Aorta (tissue), 5 donors: ENCODE measurements around the gene GSTCD. TPM values are rescaled to one million over a fixed set of nuclear protein-coding genes. Genes with fewer than 3 reads are reported as not detected.
A peak's percentile ranks its signal among the peaks of the same experiment; 100 is the strongest.
"Not testable (repeated sequence)": the region's sequence is repeated elsewhere in the genome, so short reads cannot be mapped to it uniquely, and the experiment has no call there.

Source experiments
- ATAC-seq: fragments of 200-7000 bp; cut with Tn5 transposase; one replicate; pipeline ENCODE4 v1.9.1; 2022; ENCODE audit warnings: moderate library complexity; ENCODE audit not compliant: low FRiP score
- DNase-seq, 2 donors: peaks; one replicate each; pipeline ENCODE4 v3.0.0-alpha.2; 2020
- H3K27ac ChIP-seq, 2 donors: one replicate each; pipeline ENCODE4 v1.5.1; 2013; ENCODE audit warnings: low read length in 2 of 2, mild to moderate bottlenecking in 2 of 2, moderate library complexity in 2 of 2, control low read depth in 1 of 2, inconsistent platforms in 1 of 2, low read depth in 1 of 2
- H3K27me3 ChIP-seq, 2 donors: one replicate each; pipeline ENCODE4 v1.6.1; 2013; ENCODE audit warnings: control low read depth in 1 of 2, low read length in 1 of 2, mild to moderate bottlenecking in 1 of 2, moderate library complexity in 1 of 2; ENCODE audit not compliant: insufficient read depth in 2 of 2, control insufficient read depth in 1 of 2
- H3K36me3 ChIP-seq, 2 donors: one replicate each; pipeline ENCODE4 v1.6.1; 2013; ENCODE audit warnings: control low read depth in 1 of 2, low read length in 1 of 2, mild to moderate bottlenecking in 1 of 2; ENCODE audit not compliant: insufficient read depth in 2 of 2, control insufficient read depth in 1 of 2
- H3K4me1 ChIP-seq, 2 donors: one replicate each; pipeline ENCODE4 v1.6.1; 2013; ENCODE audit warnings: low read length in 2 of 2, control low read depth in 1 of 2, mild to moderate bottlenecking in 1 of 2, moderate library complexity in 1 of 2; ENCODE audit not compliant: insufficient read depth in 2 of 2, control insufficient read depth in 1 of 2
- H3K4me3 ChIP-seq, 2 donors: one replicate each; pipeline ENCODE4 v1.5.1; 2013; ENCODE audit warnings: low read length in 2 of 2, control low read depth in 1 of 2, mild to moderate bottlenecking in 1 of 2
- H3K9me3 ChIP-seq: one replicate; pipeline ENCODE4 v1.6.1; 2013; ENCODE audit warnings: mild to moderate bottlenecking, low read length; ENCODE audit not compliant: control insufficient read depth
- WGBS, 2 donors: extraction: QIAGEN DNeasy Blood & Tissue Kit; methylation state at CpG; one replicate each; pipeline ENCODE4 v1.1.7; 2013; 5-methylcytosine and 5-hydroxymethylcytosine counted together
- intact Hi-C, 2 donors: fragments of 100-400 bp; cut with DNase I; formaldehyde crosslinking; loops; one replicate each; pipeline versions ENCODE4 v1.14.2 to v1.15.0; 2022
- polyA plus RNA-seq, 2 donors: library from polyadenylated mRNA; stranded (reverse); fragments of 200-250 nt; gene quantifications; one replicate each; pipeline ENCODE4 v1.2.3, GENCODE V29; 2013
- total RNA-seq, 2 donors: library from RNA; stranded (reverse); fragmentation: NEBNext Ultra II Directional; extraction: Animal tissue kit (Norgen Biotek cat#: 25700); gene quantifications; one replicate each; pipeline ENCODE4 v1.2.1, GENCODE V29; 2021
- donor health status: healthy with polysubstance abuse.
- donor health status: Bipolar disorder and iron deficiency.
- donor health status: DM: no; HTN: no; CAD: no.
- donor health status: DM: no; HTN: no; CAD: no.
- donor health status: DM: yes; HTN: yes; CAD: no.

Gene GSTCD
- total and polyA plus RNA-seq, 4 donors, result 1.8 to 8.4 (median 6.2) TPM

DNA sequence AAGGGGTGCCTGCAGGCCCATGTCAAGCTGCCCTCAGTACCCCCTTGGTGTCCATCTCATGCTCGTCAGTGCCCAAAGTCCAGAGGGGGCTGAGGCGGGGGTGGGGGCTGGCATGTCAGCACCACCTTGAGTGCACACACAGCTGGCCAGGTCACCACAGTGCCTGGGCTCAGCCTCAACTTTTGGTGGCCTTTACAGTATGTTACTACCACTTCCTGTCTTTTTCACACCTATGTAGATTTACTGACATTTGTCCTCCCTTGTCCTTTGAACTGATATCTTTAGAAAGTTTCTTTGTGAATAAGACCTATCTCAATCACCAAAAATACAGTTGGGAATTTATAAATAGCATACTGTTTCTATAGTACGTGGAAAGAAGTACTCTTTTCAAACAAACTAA lies 128.0 kb downstream of the GSTCD start:
- no peaks in the 10 kb centered on the region for H3K4me1 ChIP-seq
- H3K9me3 ChIP-seq, result no peaks in the 10 kb centered on the region
- ATAC-seq (no peak), DNase-seq (no peak)
- H3K36me3 ChIP-seq, result no peaks in the 10 kb centered on the region
- 86 to 88% methylated on average over 3 of the region's 3 CpGs for WGBS, 2 donors
- H3K4me3 ChIP-seq, result no peak overlapping the region
- intact Hi-C loops, result no loop called here
- no peaks in the 10 kb centered on the region for H3K27me3 ChIP-seq
- no peak overlapping the region for H3K27ac ChIP-seq

DNA sequence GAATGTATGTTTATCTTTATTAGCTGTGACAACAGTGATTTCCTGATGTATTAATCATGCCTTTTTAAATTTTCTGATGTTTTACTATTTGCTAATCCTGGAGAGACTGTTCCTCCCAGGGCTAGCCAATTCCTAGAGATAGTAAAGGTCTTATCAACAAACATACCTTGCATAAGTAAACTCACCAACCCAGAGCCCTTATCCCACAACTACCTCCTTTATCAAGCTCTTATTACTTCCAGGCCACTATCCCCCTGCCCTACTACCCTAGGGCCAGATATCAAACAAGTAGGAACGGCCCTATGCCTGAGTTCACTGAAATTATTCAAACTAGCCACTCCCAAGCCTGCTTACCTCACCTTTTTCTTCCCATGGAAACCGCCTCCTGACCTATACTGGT lies 128.5 kb downstream of the GSTCD start:
- intact Hi-C loops, result no loop called here
- Histone ChIP-seq H3K27ac (no peak overlapping the region), H3K4me3 (no peak overlapping the region), H3K4me1 (no peaks in the 10 kb centered on the region), H3K36me3 (no peaks in the 10 kb centered on the region), H3K9me3 (no peaks in the 10 kb centered on the region), H3K27me3 (no peaks in the 10 kb centered on the region)
- no peak for ATAC-seq
- 92 to 98% methylated on average over 2 of the region's 2 CpGs for WGBS, 2 donors
- no peak for DNase-seq

GRCh38 chr4:105838082-105838481 lies 129.5 kb downstream of the GSTCD start:
- Histone ChIP-seq H3K4me1 (no peaks in the 10 kb centered on the region), H3K36me3 (no peaks in the 10 kb centered on the region), H3K27ac (no peak overlapping the region), H3K9me3 (no peaks in the 10 kb centered on the region), H3K4me3 (no peak overlapping the region), H3K27me3 (no peaks in the 10 kb centered on the region)
- ATAC-seq (no peak), DNase-seq (no peak)
- intact Hi-C loops, result no loop called here
- WGBS, 2 donors, result 76 to 82% methylated on average over 1 of the region's 1 CpG

GRCh38 chr4:105840426-105841174 lies 132.0 kb downstream of the GSTCD start:
- peaks cover 0 to 2% of the 10 kb centered on the region in 2 donors for H3K4me1 ChIP-seq
- H3K27ac ChIP-seq, result no peak overlapping the region
- H3K36me3 ChIP-seq, result no peaks in the 10 kb centered on the region
- ATAC-seq (no peak), DNase-seq (no peak)
- H3K9me3 ChIP-seq, result no peaks in the 10 kb centered on the region
- no peaks in the 10 kb centered on the region for H3K27me3 ChIP-seq
- no peak overlapping the region for H3K4me3 ChIP-seq
- WGBS, 2 donors, result 83 to 92% methylated on average over 5 of the region's 5 CpGs
- intact Hi-C loops, result loop anchor here in 1 of 2 donors (10.0 kb wide), 1 partner anchor 54 kb away; the partner anchor contains the start of gene NPNT

DNA sequence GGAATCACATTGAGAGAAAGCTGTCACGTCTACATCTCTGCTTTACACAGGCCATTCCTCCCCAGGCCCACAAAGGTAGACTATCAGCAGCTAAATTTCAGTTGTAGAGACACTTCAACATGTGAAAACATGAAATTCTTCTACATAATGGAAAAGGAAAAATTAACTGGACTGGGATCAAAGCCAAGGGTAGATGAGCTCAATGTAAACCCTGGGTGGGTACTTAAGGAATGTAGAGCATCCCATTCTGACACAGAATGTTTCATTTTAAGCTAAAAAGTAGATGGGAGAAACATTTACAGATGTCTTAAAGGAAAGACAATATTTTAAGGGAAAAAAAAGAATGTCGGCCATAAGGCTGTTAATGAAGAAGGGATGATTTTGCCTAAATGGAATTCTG lies 135.4 kb downstream of the GSTCD start:
- DNase-seq (no peak), ATAC-seq (no peak)
- Histone ChIP-seq H3K4me3 (no peak overlapping the region), H3K36me3 (no peaks in the 10 kb centered on the region), H3K27ac (no peak overlapping the region), H3K4me1 (peaks cover 0 to 2% of the 10 kb centered on the region in 2 donors), H3K27me3 (no peaks in the 10 kb centered on the region), H3K9me3 (no peaks in the 10 kb centered on the region)
- 95 to 97% methylated on average over 2 of the region's 2 CpGs for WGBS, 2 donors
- intact Hi-C loops, result loop anchor here (2.0 to 10.0 kb wide), 2 partner anchors 43 to 51 kb away; partner anchors contain the start of gene NPNT (in 1 of the 2)

- no peak overlapping the region for H3K4me3 ChIP-seq
- H3K27me3 ChIP-seq, result no peaks in the 10 kb centered on the region
- H3K4me1 ChIP-seq, result peaks cover 0 to 2% of the 10 kb centered on the region in 2 donors
- intact Hi-C loops, result loop anchor here (2.0 to 10.0 kb wide), 2 partner anchors 41 to 49 kb away; partner anchors contain the start of gene NPNT (in 1 of the 2)
- DNase-seq, result no peak
- peak overlapping the region in 1 of 2 donors; percentile 3 for H3K27ac ChIP-seq
- 34 to 38% methylated on average over 3 of the region's 3 CpGs for WGBS, 2 donors
- no peaks in the 10 kb centered on the region for H3K9me3 ChIP-seq
- no peaks in the 10 kb centered on the region for H3K36me3 ChIP-seq
- no peak for ATAC-seq
Observed at GRCh38 chr4:105845559-105845958, 137.0 kb downstream of the GSTCD start.

- not testable (repeated sequence) for H3K9me3 ChIP-seq, ATAC-seq, H3K4me3 ChIP-seq, H3K4me1 ChIP-seq, H3K27ac ChIP-seq, H3K36me3 ChIP-seq, H3K27me3 ChIP-seq, DNase-seq
- intact Hi-C loops, result loop anchor here in 1 of 2 donors (10.0 kb wide), 1 partner anchor 46 kb away; the partner anchor contains the start of gene NPNT
- WGBS, 2 donors, result 82 to 83% methylated on average over 6 of the region's 6 CpGs
Observed at GRCh38 chr4:105848359-105848758, 139.8 kb downstream of the GSTCD start.

DNA sequence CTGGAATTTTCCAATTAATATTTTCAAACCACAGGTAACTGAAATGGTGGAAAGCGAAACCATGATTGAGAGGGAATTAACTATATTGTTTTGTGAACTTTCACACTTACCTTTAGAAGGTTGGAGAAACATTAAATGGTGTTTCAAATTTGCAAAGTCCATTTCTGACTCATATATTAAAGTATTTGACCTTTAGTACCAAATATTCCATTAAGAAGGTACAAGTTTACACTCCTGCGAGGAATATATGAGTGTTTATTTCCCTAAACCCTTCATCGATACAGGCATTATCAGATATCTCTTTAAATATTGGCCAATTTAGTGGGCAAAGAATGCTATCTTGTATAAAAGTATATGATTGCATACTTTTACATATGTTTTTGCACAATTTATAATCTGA lies 142.6 kb downstream of the GSTCD start:
- intact Hi-C loops, result no loop called here

DNA sequence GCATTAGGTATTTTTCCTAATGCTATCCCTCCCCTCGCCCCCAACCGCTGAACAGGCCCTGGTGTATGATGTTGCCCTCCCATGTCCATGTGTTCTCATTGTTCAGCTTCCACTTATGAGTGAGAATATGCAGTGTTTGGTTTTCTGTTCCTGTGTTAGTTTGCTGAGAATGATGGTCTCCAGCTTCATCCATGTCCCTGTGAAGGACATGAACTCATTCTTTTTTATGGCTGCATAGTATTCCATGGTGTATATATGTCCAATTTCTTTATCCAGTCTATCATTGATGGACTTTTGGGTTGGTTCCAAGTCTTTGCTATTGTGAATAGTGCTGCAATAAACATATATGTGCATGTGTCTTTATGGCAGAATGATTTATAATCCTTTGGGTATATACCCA lies 143.6 kb downstream of the GSTCD start:
- H3K9me3 ChIP-seq, intact Hi-C loops, ATAC-seq, H3K27ac ChIP-seq, H3K27me3 ChIP-seq, H3K4me1 ChIP-seq, DNase-seq, H3K4me3 ChIP-seq, H3K36me3 ChIP-seq: not testable (repeated sequence)
- WGBS, 2 donors, result 96% methylated on average over 2 of the region's 2 CpGs

More for the DNA sequence above, 142.6 kb downstream of the GSTCD start:
- DNase-seq (no peak), ATAC-seq (no peak)
- Histone ChIP-seq H3K4me3 (no peak overlapping the region), H3K27ac (no peak overlapping the region), H3K36me3 (no peaks in the 10 kb centered on the region), H3K9me3 (no peaks in the 10 kb centered on the region), H3K27me3 (no peaks in the 10 kb centered on the region), H3K4me1 (no peaks in the 10 kb centered on the region)
- 96 to 97% methylated on average over 3 of the region's 3 CpGs for WGBS, 2 donors
